IMR-90 (cell line): ENCODE measurements around the gene PTPRN2. TPM values are rescaled to one million over a fixed set of nuclear protein-coding genes. Genes with fewer than 3 reads are reported as not detected.

Experiments used
- ATAC-seq: fragments of 200-7000 bp; cut with Tn5 transposase; 2 replicates; pipeline ENCODE4 v1.9.1; 2020; ENCODE audit warnings: low read depth, mild to moderate bottlenecking, moderate library complexity
- BruUV-seq: library from RNA; stranded (reverse); fragments of 400-500 nt; replicated peaks from 2 replicates; lab custom pipeline; 2021; lab: Mats Ljungman, UMichigan
- CTCF ChIA-PET: fragments of 300-600 bp; formaldehyde crosslinking; extraction: SDS; loops from one replicate; lab custom pipeline; 2021; ENCODE audit warnings: antibody characterized with exemption; lab: Yijun Ruan, JAX
- POLR2A ChIA-PET: fragments of 300-600 bp; sonication (Branson Sonifier 250); formaldehyde crosslinking; loops from one replicate; lab custom pipeline; 2022; ENCODE audit warnings: antibody characterized with exemption; ENCODE audit not compliant: unreplicated experiment; lab: Charles Lee
- DNase-seq: peaks from one replicate; pipeline ENCODE4 v3.0.0; 2013
- H2AFZ ChIP-seq: replicated peaks from 2 replicates; pipeline ENCODE3; 2013; ENCODE audit warnings: low read length, mild to moderate bottlenecking; ENCODE audit not compliant: poor library complexity
- H2AK5ac ChIP-seq: 2 replicates; pipeline ENCODE4 v1.6.1; 2013; ENCODE audit warnings: low read depth, low read length, inconsistent platforms
- H2AK9ac ChIP-seq: replicated peaks from 2 replicates; pipeline ENCODE3; 2013; ENCODE audit warnings: mild to moderate bottlenecking, low read depth, low read length, moderate library complexity; ENCODE audit not compliant: poor library complexity
- H2BK120ac ChIP-seq: 2 replicates; pipeline ENCODE4 v1.6.1; 2013; ENCODE audit warnings: low read depth, low read length, inconsistent platforms
- H2BK15ac ChIP-seq: 3 replicates; pipeline ENCODE4 v1.6.1; 2013; ENCODE audit warnings: low read depth, low read length, inconsistent platforms
- H2BK20ac ChIP-seq: 2 replicates; pipeline ENCODE4 v1.6.1; 2013; ENCODE audit warnings: low read depth, mild to moderate bottlenecking, inconsistent platforms, low read length, moderate library complexity
- H2BK5ac ChIP-seq: 2 replicates; pipeline ENCODE4 v1.6.1; 2013; ENCODE audit warnings: mild to moderate bottlenecking, low read depth, low read length, inconsistent platforms; ENCODE audit not compliant: poor library complexity, severe bottlenecking
- H3K14ac ChIP-seq: replicated peaks from 2 replicates; pipeline ENCODE4 v1.6.1; 2013; ENCODE audit warnings: low read depth, low read length, inconsistent platforms
- H3K18ac ChIP-seq: 2 replicates; pipeline ENCODE4 v1.6.1; 2013; ENCODE audit warnings: low read depth, low read length, control low read depth
- H3K23ac ChIP-seq: 2 replicates; pipeline ENCODE4 v1.6.1; 2013; ENCODE audit warnings: low read depth, low read length, inconsistent platforms
- H3K27ac ChIP-seq: 2 replicates; pipeline ENCODE4 v1.5.1; 2013; ENCODE audit warnings: mild to moderate bottlenecking, control low read depth, low read length; ENCODE audit not compliant: insufficient read depth
- H3K27me3 ChIP-seq: 2 replicates; pipeline ENCODE4 v1.6.1; 2013; ENCODE audit warnings: low read length; ENCODE audit not compliant: control insufficient read depth, insufficient read depth
- H3K36me3 ChIP-seq: 2 replicates; pipeline ENCODE4 v1.6.1; 2013; ENCODE audit warnings: low read length, mixed read lengths; ENCODE audit not compliant: control insufficient read depth, insufficient read depth
- H3K4ac ChIP-seq: 2 replicates; pipeline ENCODE4 v1.6.1; 2013; ENCODE audit warnings: low read depth, low read length, inconsistent platforms
- H3K4me1 ChIP-seq: 2 replicates; pipeline ENCODE4 v1.6.1; 2013; ENCODE audit warnings: low read length, mixed read lengths; ENCODE audit not compliant: control insufficient read depth, insufficient read depth
- H3K4me2 ChIP-seq: 2 replicates; pipeline ENCODE4 v1.6.1; 2013; ENCODE audit warnings: low read depth, mild to moderate bottlenecking, control low read depth, low read length, moderate library complexity
- H3K4me3 ChIP-seq: 2 replicates; pipeline ENCODE4 v1.5.1; 2013; ENCODE audit warnings: low read depth, mild to moderate bottlenecking, control low read depth, low read length, moderate library complexity; ENCODE audit not compliant: insufficient read depth
- H3K56ac ChIP-seq: 2 replicates; pipeline ENCODE4 v1.6.1; 2013; ENCODE audit warnings: low read length, inconsistent platforms; ENCODE audit not compliant: insufficient read depth; ENCODE audit errors: extremely low read depth
- H3K79me1 ChIP-seq, 2 experiments: 2 replicates each; pipeline ENCODE4 v1.6.1; 2013; ENCODE audit warnings: low read length in 2 of 2, inconsistent platforms in 1 of 2, low read depth in 1 of 2
- H3K9ac ChIP-seq: 2 replicates; pipeline ENCODE4 v1.6.1; 2013; ENCODE audit warnings: low read depth, low read length, control low read depth
- H3K9me1 ChIP-seq: 2 replicates; pipeline ENCODE4 v1.6.1; 2013; ENCODE audit warnings: low read length, inconsistent platforms; ENCODE audit not compliant: insufficient read depth
- H3K9me3 ChIP-seq: 2 replicates; pipeline ENCODE4 v1.6.1; 2013; ENCODE audit warnings: low read length; ENCODE audit not compliant: control insufficient read depth, insufficient read depth
- H4K20me1 ChIP-seq: 2 replicates; pipeline ENCODE4 v1.6.1; 2013; ENCODE audit warnings: low read length, inconsistent platforms; ENCODE audit not compliant: insufficient read depth
- H4K5ac ChIP-seq: 2 replicates; pipeline ENCODE4 v1.6.1; 2013; ENCODE audit warnings: mild to moderate bottlenecking, low read depth, low read length, control low read depth
- H4K8ac ChIP-seq, 2 experiments: 2 replicates each; pipeline ENCODE4 v1.6.1; 2013; ENCODE audit warnings: low read depth in 2 of 2, low read length in 2 of 2, control low read depth in 1 of 2, inconsistent platforms in 1 of 2
- H4K91ac ChIP-seq: 2 replicates; pipeline ENCODE4 v1.6.1; 2013; ENCODE audit warnings: low read depth, low read length, inconsistent platforms; ENCODE audit not compliant: insufficient read depth
- BHLHE40 ChIP-seq: fragments of 150-350 bp; IDR thresholded peaks from 2 replicates; pipeline ENCODE4 v1.6.1; 2016; ENCODE audit warnings: mild to moderate bottlenecking, low read depth, low read length
- MAFK ChIP-seq: IDR thresholded peaks from 2 replicates; pipeline ENCODE4 v1.6.1; 2012; ENCODE audit warnings: low read depth, low read length, improper control_type of control experiment
- NFE2L2 ChIP-seq: fragments of 150-350 bp; IDR thresholded peaks from 2 replicates; pipeline ENCODE4 v1.6.1; 2016; ENCODE audit warnings: low read depth, mild to moderate bottlenecking, low read length
- RAD21 ChIP-seq: IDR thresholded peaks from 2 replicates; pipeline ENCODE4 v1.6.1; 2012; ENCODE audit warnings: low read length, improper control_type of control experiment
- SMC3 ChIP-seq: fragments of 150-350 bp; IDR thresholded peaks from 2 replicates; pipeline ENCODE4 v1.6.1; 2016; ENCODE audit warnings: low read depth, mild to moderate bottlenecking, antibody characterized with exemption, low read length, moderate library complexity
- USF2 ChIP-seq: fragments of 150-350 bp; IDR thresholded peaks from 2 replicates; pipeline ENCODE4 v1.6.1; 2017; ENCODE audit warnings: mild to moderate bottlenecking, antibody characterized with exemption, low read length, low read depth
- WGBS, 2 experiments: methylation state at CpG; one replicate each; pipeline versions ENCODE4 v1.1.5 to v1.1.7; 2013; ENCODE audit warnings: missing lambda C conversion rate in 2 of 2; ENCODE audit not compliant: insufficient read length in 1 of 2; ENCODE audit errors: extremely low coverage in 2 of 2; 5-methylcytosine and 5-hydroxymethylcytosine counted together
- dilution Hi-C: fragments of 300-500 bp; cut with HindIII; formaldehyde crosslinking; loops from one replicate; pipeline ENCODE4 v1.14.3; 2018; ENCODE audit warnings: low sequenced_read_pairs; ENCODE audit not compliant: unreplicated experiment
- in situ Hi-C: fragments of 300-500 bp; cut with MboI; formaldehyde crosslinking; loops from 3 replicates; pipeline ENCODE4 v1.14.3; 2019; ENCODE audit warnings: low sequenced_read_pairs, inconsistent platforms, mixed read lengths
- intact Hi-C: fragments of 100-400 bp; cut with micrococcal nuclease; formaldehyde crosslinking; loops from 2 replicates; pipeline ENCODE4 v1.10.0; 2022
- polyA plus RNA-seq, 3 experiments: library from polyadenylated mRNA; depleted of rRNA; stranded (reverse); fragments of >200 nt; gene quantifications; 2 replicates each; pipeline ENCODE4 v1.2.3, GENCODE V29; 2012; ENCODE audit warnings: low replicate concordance in 1 of 3
- total RNA-seq: library from RNA; depleted of rRNA; stranded (reverse); fragments of >200 nt; gene quantifications from 2 replicates; pipeline ENCODE4 v1.2.3, GENCODE V29; 2012

Gene PTPRN2
- total and polyA plus RNA-seq, 2 of the 4 experiments (the other 2 are of a cell fraction): 0.03 TPM; not detected in 1

DNA sequence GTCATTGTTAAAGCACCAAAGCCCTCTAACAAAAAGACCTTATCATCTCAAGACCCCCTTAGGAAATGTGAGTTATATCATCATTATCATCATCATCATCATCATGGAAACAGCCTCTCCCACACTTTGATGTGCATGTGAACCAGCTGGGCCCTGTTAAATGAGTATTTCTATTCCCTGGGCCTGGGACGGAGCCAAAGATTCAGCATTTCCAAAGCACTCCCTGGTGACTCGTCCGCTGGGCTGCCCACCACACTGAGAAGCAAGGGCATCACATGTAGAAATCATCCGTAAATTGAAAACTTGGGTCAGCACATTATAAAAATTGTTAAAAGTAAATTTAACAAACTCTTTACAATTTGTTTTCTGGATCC is 88.6 kb downstream of the PTPRN2 start:
- Histone ChIP-seq H2BK5ac (no peak overlapping the region), H4K8ac (no peak overlapping the region), H3K9me1 (no peaks in the 10 kb centered on the region), H3K36me3 (no peaks in the 10 kb centered on the region), H3K9me3 (peaks cover 29% of the 10 kb centered on the region), H3K4me2 (no peak overlapping the region), H2AK5ac (no peak overlapping the region), H2AFZ (no peak overlapping the region), H2BK20ac (no peak overlapping the region), H3K4me3 (no peak overlapping the region), H3K79me1 (no peaks in the 10 kb centered on the region), H3K27ac (no peak overlapping the region), H4K91ac (no peak overlapping the region), H3K18ac (no peak overlapping the region), H4K20me1 (no peaks in the 10 kb centered on the region), H3K56ac (no peak overlapping the region), H4K5ac (no peak overlapping the region), H3K27me3 (no peaks in the 10 kb centered on the region), H3K14ac (no peak overlapping the region), H3K4me1 (no peaks in the 10 kb centered on the region), H2BK120ac (no peak overlapping the region), H2AK9ac (no peak overlapping the region), H3K9ac (no peak overlapping the region), H2BK15ac (no peak overlapping the region), H3K4ac (no peak overlapping the region), H3K23ac (no peak overlapping the region)
- ChIA-PET CTCF (no interaction called here), POLR2A (no interaction called here)
- in situ Hi-C loops (no loop called here), intact Hi-C loops (no loop called here), dilution Hi-C loops (no loop called here)
- no peak for TF ChIP-seq BHLHE40
- no peak for TF ChIP-seq MAFK
- TF ChIP-seq USF2: no peak
- TF ChIP-seq RAD21: no peak
- no peak for TF ChIP-seq NFE2L2
- TF ChIP-seq SMC3: no peak
- no peak for DNase-seq
- no TSS peak for BruUV-seq
- no CpG with 5 or more reads among the region's 4 CpGs for whole genome bisulfite sequencing, 2 experiments
- no peak for ATAC-seq
